Erythroblast (primary cell): ENCODE data around the gene CFC1.
"Not testable (repeated sequence)": the region's sequence is repeated elsewhere in the genome, so short reads cannot be mapped to it uniquely, and the experiment has no call there.

Experiments used
- GATA1 ChIP-seq: IDR thresholded peaks from 2 replicates; pipeline ENCODE4 v1.6.1; 2011; ENCODE audit warnings: low read depth, mild to moderate bottlenecking, control low read depth, low read length, moderate library complexity
- POLR2A ChIP-seq: IDR thresholded peaks from 2 replicates; pipeline ENCODE4 v1.6.1; 2011; ENCODE audit warnings: mild to moderate bottlenecking, low read length

- TF ChIP-seq POLR2A, GATA1: not testable (repeated sequence)
Observed at GRCh38 chr2:130579121-130579520, 20.3 kb downstream of the CFC1 start.
